PFSK-1 (cell line): ENCODE results near the gene FGR.

Experiments used
- FOXP2 ChIP-seq: optimal IDR thresholded peaks from 2 replicates; pipeline ENCODE3; 2011; ENCODE audit warnings: borderline replicate concordance, control low read depth, inconsistent platforms; ENCODE audit not compliant: insufficient read depth; ENCODE audit errors: extremely low read length, extremely low read depth
- POLR2AphosphoS5 ChIP-seq: IDR thresholded peaks from 2 replicates; pipeline ENCODE4 v1.6.1; 2012; ENCODE audit warnings: low read depth, mild to moderate bottlenecking, control low read depth, low read length, moderate library complexity
- REST ChIP-seq, 2 experiments: IDR thresholded peaks; 2 replicates each; pipeline versions ENCODE4 v1.6.1 to v1.8.0; 2011 to 2012; ENCODE audit warnings: low read depth in 2 of 2, low read length in 2 of 2, control low read depth in 1 of 2, inconsistent platforms in 1 of 2, mild to moderate bottlenecking in 1 of 2, moderate library complexity in 1 of 2; ENCODE audit not compliant: insufficient read depth in 1 of 2
- SIN3A ChIP-seq: IDR thresholded peaks from 2 replicates; pipeline ENCODE4 v1.6.1; 2012; ENCODE audit warnings: mild to moderate bottlenecking, low read length, moderate library complexity, borderline replicate concordance; ENCODE audit not compliant: insufficient read depth
- TAF1 ChIP-seq: IDR thresholded peaks from 2 replicates; pipeline ENCODE4 v1.6.1; 2012; ENCODE audit warnings: low read length, control low read depth, borderline replicate concordance; ENCODE audit not compliant: insufficient read depth

FGR gene

GRCh38 chr1:27612718-27613117 lies 22.3 kb downstream of the FGR start:
- no peak for TF ChIP-seq FOXP2
- TF ChIP-seq REST (IDR thresholded peaks at IDR 0.05; ENCODE audit: insufficient read depth in 1 of 2, low read depth in 2 of 2, low read length in 2 of 2), result no peak
- no peak for TF ChIP-seq TAF1
- no peak for TF ChIP-seq POLR2AphosphoS5
- no peak for TF ChIP-seq SIN3A

GRCh38 chr1:27611450-27611849 lies 23.5 kb downstream of the FGR start:
- TF ChIP-seq FOXP2, result no peak
- TF ChIP-seq TAF1, result no peak
- TF ChIP-seq SIN3A, result no peak
- TF ChIP-seq POLR2AphosphoS5, result no peak
- TF ChIP-seq REST (IDR thresholded peaks at IDR 0.05; ENCODE audit: insufficient read depth in 1 of 2, low read depth in 2 of 2, low read length in 2 of 2), result no peak

- no peak for TF ChIP-seq TAF1
- TF ChIP-seq SIN3A, result no peak
- TF ChIP-seq REST (IDR thresholded peaks at IDR 0.05; ENCODE audit: insufficient read depth in 1 of 2, low read depth in 2 of 2, low read length in 2 of 2), result no peak
- TF ChIP-seq POLR2AphosphoS5, result no peak
- no peak for TF ChIP-seq FOXP2
These were observed 25.3 kb downstream of the FGR start for GRCh38 chr1:27609618-27610240.

- TF ChIP-seq POLR2AphosphoS5, result no peak
- no peak for TF ChIP-seq FOXP2
- no peak for TF ChIP-seq SIN3A
- no peak for TF ChIP-seq REST (IDR thresholded peaks at IDR 0.05; ENCODE audit: insufficient read depth in 1 of 2, low read depth in 2 of 2, low read length in 2 of 2)
- TF ChIP-seq TAF1, result no peak
These were observed 25.8 kb downstream of the FGR start for GRCh38 chr1:27609210-27609555.

GRCh38 chr1:27607239-27607804 lies 27.7 kb downstream of the FGR start:
- TF ChIP-seq POLR2AphosphoS5 (no peak), TAF1 (no peak), SIN3A (no peak), REST (IDR thresholded peaks at IDR 0.05; ENCODE audit: insufficient read depth in 1 of 2, low read depth in 2 of 2, low read length in 2 of 2) (no peak), FOXP2 (no peak)
